ENCODE measurements around the gene MYH9.

The MYH9 gene

GRCh38 chr22:36366291-36366708 is 21.5 kb downstream of the MYH9 start:
- no peak for DNase-seq

GRCh38 chr22:36365020-36365411 is 22.8 kb downstream of the MYH9 start:
- DNase-seq: no peak

GRCh38 chr22:36364255-36365019 is 23.3 kb downstream of the MYH9 start:
- no peak for DNase-seq

GRCh38 chr22:36363349-36363981 is 24.3 kb downstream of the MYH9 start:
- DNase-seq: no peak

- no peak for DNase-seq
Measured at GRCh38 chr22:36362932-36363331, 24.8 kb downstream of the MYH9 start.

- DNase-seq: no peak
Measured at GRCh38 chr22:36362075-36362474, 25.7 kb downstream of the MYH9 start.

GRCh38 chr22:36360871-36361383 is 26.8 kb downstream of the MYH9 start:
- no peak for DNase-seq

- DNase-seq: no peak
Measured at GRCh38 chr22:36360011-36360410, 27.8 kb downstream of the MYH9 start.

- no peak for DNase-seq
Measured at GRCh38 chr22:36359470-36359996, 28.2 kb downstream of the MYH9 start.

GRCh38 chr22:36358533-36359469 is 29.0 kb downstream of the MYH9 start:
- DNase-seq: no peak

GRCh38 chr22:36356708-36357624 is 30.8 kb downstream of the MYH9 start:
- no peak for DNase-seq

GRCh38 chr22:36355894-36356293 is 31.9 kb downstream of the MYH9 start:
- DNase-seq: no peak

- DNase-seq: no peak
Measured at GRCh38 chr22:36355362-36355761, 32.4 kb downstream of the MYH9 start.

- no peak for DNase-seq
Measured at GRCh38 chr22:36352803-36353507, 34.8 kb downstream of the MYH9 start.

- DNase-seq: no peak
Measured at GRCh38 chr22:36351921-36352802, 35.6 kb downstream of the MYH9 start.

GRCh38 chr22:36350751-36351594 is 36.8 kb downstream of the MYH9 start:
- DNase-seq: no peak

- no peak for DNase-seq
Measured at GRCh38 chr22:36349726-36350125, 38.0 kb downstream of the MYH9 start.

GRCh38 chr22:36348760-36349159 is 39.0 kb downstream of the MYH9 start:
- DNase-seq: no peak

GRCh38 chr22:36347094-36347493 is 40.7 kb downstream of the MYH9 start:
- no peak for DNase-seq
